ENCODE measurements around the gene XPO5. TPM values are rescaled to one million over a fixed set of nuclear protein-coding genes. Genes with fewer than 3 reads are reported as not detected.
A peak's percentile ranks its signal among the peaks of the same experiment; 100 is the strongest.

The XPO5 gene
- total RNA-seq, 1 experiment from 2014 or later: 86.4 TPM

DNA sequence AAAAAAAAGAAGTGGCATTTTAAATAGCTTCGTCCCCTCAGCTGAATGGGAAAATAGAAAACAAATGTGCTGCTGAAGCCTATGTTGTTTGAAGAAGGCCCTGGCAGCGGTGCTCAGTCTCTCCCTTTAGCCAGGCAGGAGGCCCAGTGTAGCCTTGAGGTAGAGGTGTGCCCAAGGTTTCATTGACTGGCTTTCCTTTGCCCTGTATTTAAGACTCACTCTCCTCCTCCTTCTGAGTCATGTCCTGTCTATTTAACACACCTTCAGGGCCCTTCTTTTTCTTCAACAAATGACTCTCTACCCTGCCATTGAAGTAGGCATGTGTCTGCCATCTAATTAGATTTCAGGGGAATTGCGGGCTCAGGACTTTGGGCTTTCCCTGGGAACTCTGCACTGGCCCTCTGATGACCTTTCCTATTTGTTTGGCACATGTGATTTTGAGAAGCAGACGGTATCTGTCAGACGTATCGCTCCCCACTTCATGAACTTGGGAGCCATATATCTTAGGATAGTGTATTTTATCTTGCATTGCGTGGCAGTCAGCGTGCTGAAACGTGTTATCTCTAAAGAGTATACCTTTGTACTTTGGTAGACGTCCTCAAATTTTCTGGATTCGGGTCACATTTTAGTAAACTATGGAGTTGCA is 94.1 kb downstream of the XPO5 start:
- intact Hi-C loops (cut with micrococcal nuclease; ENCODE audit: unreplicated experiment): no loop called here
- peaks cover 13% of the 10 kb centered on the region for H3K4me1 ChIP-seq (ENCODE audit: control insufficient read depth, insufficient read depth, low read length)
- CTCF ChIA-PET: interaction anchor here (0.6 kb wide), 1 partner anchor 87 kb away, joined by 6 read pairs; no protein-coding TSS in a partner anchor

GRCh38 chr6:43481075-43481474 is 94.8 kb downstream of the XPO5 start:
- Histone ChIP-seq H3K27ac (ENCODE audit: low read length) (peak overlapping the region; percentile 5; the same call in 1 of the 2 replicates), H3K27me3 (ENCODE audit: control insufficient read depth, insufficient read depth, low read length) (no peaks in the 10 kb centered on the region), H3K9me3 (ENCODE audit: control insufficient read depth, insufficient read depth, low read depth, low read length) (no peaks in the 10 kb centered on the region), H3K4me1 (ENCODE audit: control insufficient read depth, insufficient read depth, low read length) (peaks cover 13% of the 10 kb centered on the region), H3K4me3 (ENCODE audit: low read depth in 2 of 2, low read length in 2 of 2) (no peak overlapping the region), H3K36me3 (ENCODE audit: control insufficient read depth, insufficient read depth, low read length) (no peaks in the 10 kb centered on the region)
- POLR2A ChIA-PET: no interaction called here
- DNase-seq (ENCODE audit: low read depth, low spot score) (no peak), ATAC-seq (no peak)
- in situ Hi-C loops (cut with HindIII; ENCODE audit: low pct_unique_long_range_greater_than_20kb, low sequenced_read_pairs) (no loop called here), intact Hi-C loops (cut with micrococcal nuclease; ENCODE audit: unreplicated experiment) (no loop called here)
- CTCF ChIA-PET: interaction anchor here (0.6 kb wide), 1 partner anchor 87 kb away, joined by 6 read pairs; no protein-coding TSS in a partner anchor
- TF ChIP-seq, protein P1, sequence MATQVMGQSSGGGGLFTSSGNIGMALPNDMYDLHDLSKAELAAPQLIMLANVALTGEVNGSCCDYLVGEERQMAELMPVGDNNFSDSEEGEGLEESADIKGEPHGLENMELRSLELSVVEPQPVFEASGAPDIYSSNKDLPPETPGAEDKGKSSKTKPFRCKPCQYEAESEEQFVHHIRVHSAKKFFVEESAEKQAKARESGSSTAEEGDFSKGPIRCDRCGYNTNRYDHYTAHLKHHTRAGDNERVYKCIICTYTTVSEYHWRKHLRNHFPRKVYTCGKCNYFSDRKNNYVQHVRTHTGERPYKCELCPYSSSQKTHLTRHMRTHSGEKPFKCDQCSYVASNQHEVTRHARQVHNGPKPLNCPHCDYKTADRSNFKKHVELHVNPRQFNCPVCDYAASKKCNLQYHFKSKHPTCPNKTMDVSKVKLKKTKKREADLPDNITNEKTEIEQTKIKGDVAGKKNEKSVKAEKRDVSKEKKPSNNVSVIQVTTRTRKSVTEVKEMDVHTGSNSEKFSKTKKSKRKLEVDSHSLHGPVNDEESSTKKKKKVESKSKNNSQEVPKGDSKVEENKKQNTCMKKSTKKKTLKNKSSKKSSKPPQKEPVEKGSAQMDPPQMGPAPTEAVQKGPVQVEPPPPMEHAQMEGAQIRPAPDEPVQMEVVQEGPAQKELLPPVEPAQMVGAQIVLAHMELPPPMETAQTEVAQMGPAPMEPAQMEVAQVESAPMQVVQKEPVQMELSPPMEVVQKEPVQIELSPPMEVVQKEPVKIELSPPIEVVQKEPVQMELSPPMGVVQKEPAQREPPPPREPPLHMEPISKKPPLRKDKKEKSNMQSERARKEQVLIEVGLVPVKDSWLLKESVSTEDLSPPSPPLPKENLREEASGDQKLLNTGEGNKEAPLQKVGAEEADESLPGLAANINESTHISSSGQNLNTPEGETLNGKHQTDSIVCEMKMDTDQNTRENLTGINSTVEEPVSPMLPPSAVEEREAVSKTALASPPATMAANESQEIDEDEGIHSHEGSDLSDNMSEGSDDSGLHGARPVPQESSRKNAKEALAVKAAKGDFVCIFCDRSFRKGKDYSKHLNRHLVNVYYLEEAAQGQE (IDR thresholded peaks at IDR 0.05; ENCODE audit: insufficient read depth in 1 of 2, low read depth in 2 of 2, low read length in 1 of 2): no peak
- no peak for TF ChIP-seq POLR2AphosphoS5 (IDR thresholded peaks at IDR 0.05; ENCODE audit: low read depth, low read length)
- no peak for TF ChIP-seq SIN3A (IDR thresholded peaks at IDR 0.05; ENCODE audit: borderline replicate concordance, insufficient read depth, low read depth, low read length)
- TF ChIP-seq TCF7L2 (IDR thresholded peaks at IDR 0.05; ENCODE audit: low read depth, low read length): no peak
- no peak for TF ChIP-seq CTCF (IDR thresholded peaks at IDR 0.05)
- BruUV-seq (replicated peaks): no TSS peak

More for the DNA sequence above, 94.1 kb downstream of the XPO5 start:
- in situ Hi-C loops (cut with HindIII; ENCODE audit: low pct_unique_long_range_greater_than_20kb, low sequenced_read_pairs): no loop called here
- Histone ChIP-seq H3K27ac (ENCODE audit: low read length) (no peak overlapping the region), H3K27me3 (ENCODE audit: control insufficient read depth, insufficient read depth, low read length) (no peaks in the 10 kb centered on the region), H3K36me3 (ENCODE audit: control insufficient read depth, insufficient read depth, low read length) (no peaks in the 10 kb centered on the region), H3K4me3 (ENCODE audit: low read depth in 2 of 2, low read length in 2 of 2) (no peak overlapping the region), H3K9me3 (ENCODE audit: control insufficient read depth, insufficient read depth, low read depth, low read length) (no peaks in the 10 kb centered on the region)
- POLR2A ChIA-PET: no interaction called here
- BruUV-seq (replicated peaks): TSS peak; percentile 10
- TF ChIP-seq, protein P1 (IDR thresholded peaks at IDR 0.05; ENCODE audit: insufficient read depth in 1 of 2, low read depth in 2 of 2, low read length in 1 of 2): no peak
- TF ChIP-seq POLR2AphosphoS5 (IDR thresholded peaks at IDR 0.05; ENCODE audit: low read depth, low read length): no peak
- TF ChIP-seq SIN3A (IDR thresholded peaks at IDR 0.05; ENCODE audit: borderline replicate concordance, insufficient read depth, low read depth, low read length): no peak
- TF ChIP-seq TCF7L2 (IDR thresholded peaks at IDR 0.05; ENCODE audit: low read depth, low read length): no peak
- TF ChIP-seq CTCF (IDR thresholded peaks at IDR 0.05): no peak
- DNase-seq (ENCODE audit: low read depth, low spot score) (no peak), ATAC-seq (no peak)

Measured in Panc1 (cell line).